ENCODE data around the gene ZNF608. TPM values are rescaled to one million over a fixed set of nuclear protein-coding genes. Genes with fewer than 3 reads are reported as not detected.

ZNF608 gene
- total and polyA plus RNA-seq, 9 of the 15 experiments (the other 6 are each of a cell fraction or from before 2014, with no cell fraction given) = 0.38 to 1.5 (median 1.00) TPM

- peak; percentile 16 for TF ChIP-seq PRDM10 (IDR thresholded peaks at IDR 0.05; ENCODE audit: partially characterized antibody)
- TF ChIP-seq VEZF1 (CRISPR knock-in tag; IDR thresholded peaks at IDR 0.05) = no peak
- TF ChIP-seq RCOR1 (IDR thresholded peaks at IDR 0.05; ENCODE audit: borderline replicate concordance in 1 of 2, low read depth in 2 of 2, low read length in 2 of 2) = peak in 1 of 2 experiments; percentile 25; a peak in 1 of 4 replicates
- peak; percentile 59; the same call in 1 of the 2 replicates for TF ChIP-seq TEAD4 (IDR thresholded peaks at IDR 0.05; ENCODE audit: low read length)
- TF ChIP-seq TEAD4 (CRISPR knock-in tag; IDR thresholded peaks at IDR 0.05; ENCODE audit: borderline replicate concordance) = no peak
- TF ChIP-seq ASH1L (IDR thresholded peaks at IDR 0.05; ENCODE audit: borderline replicate concordance, low read depth, partially characterized antibody) = peak; percentile 74
- no peak for TF ChIP-seq ATF1 (CRISPR knock-in tag; IDR thresholded peaks at IDR 0.05)
- peak; percentile 58 for TF ChIP-seq ATF1 (tag; IDR thresholded peaks at IDR 0.05)
- no peak for TF ChIP-seq CCAR2 (IDR thresholded peaks at IDR 0.05; ENCODE audit: low read depth, low read length)
- TF ChIP-seq ILF3 (IDR thresholded peaks at IDR 0.05; ENCODE audit: borderline replicate concordance) = no peak
- no peak for TF ChIP-seq ZNF57 (CRISPR knock-in tag; IDR thresholded peaks at IDR 0.05)
- TF ChIP-seq SMC3 (conservative IDR thresholded peaks at IDR 0.05; ENCODE audit: insufficient read depth, low read depth, low read length) = 0 out of 2 replicates have a peak, but pooled peaks have one; percentile 7
- TF ChIP-seq OTX1 (CRISPR knock-in tag; IDR thresholded peaks at IDR 0.05) = no peak
- peak; percentile 30; the same call in 1 of the 2 replicates for TF ChIP-seq ATF7 (IDR thresholded peaks at IDR 0.05)
- 0 out of 2 replicates have a peak, but pooled peaks have one; percentile 38 for TF ChIP-seq GATAD2A (IDR thresholded peaks at IDR 0.05)
- no peak for TF ChIP-seq KDM4B (IDR thresholded peaks at IDR 0.05; ENCODE audit: borderline replicate concordance in 2 of 2, low read depth in 1 of 2)
- no peak for TF ChIP-seq STAG1 (CRISPR knock-in tag; IDR thresholded peaks at IDR 0.05; ENCODE audit: borderline replicate concordance)
- TF ChIP-seq DPF2 (IDR thresholded peaks at IDR 0.05) = peak; percentile 43; the same call in 1 of the 2 replicates
- TF ChIP-seq LEF1 (IDR thresholded peaks at IDR 0.05) = peak; percentile 44; the same call in 1 of the 2 replicates
- peak; percentile 72 to 84; a peak in 3 of 4 replicates for TF ChIP-seq FOXK2 (conservative IDR thresholded peaks at IDR 0.05 in 1 of 2, IDR thresholded peaks at IDR 0.05 in 1 of 2; ENCODE audit: low read depth in 2 of 2)
- TF ChIP-seq MAZ (CRISPR knock-in tag; conservative IDR thresholded peaks at IDR 0.05 in 1 of 2, IDR thresholded peaks at IDR 0.05 in 1 of 2) = peak in 1 of 2 experiments; percentile 68; a peak in 2 of 4 replicates
- TF ChIP-seq CC2D1A (IDR thresholded peaks at IDR 0.05) = peak; percentile 62; the same call in 1 of the 2 replicates
- no peak for TF ChIP-seq E2F1 (CRISPR knock-in tag; IDR thresholded peaks at IDR 0.05)
- no peak for TF ChIP-seq HNRNPUL1 (IDR thresholded peaks at IDR 0.05; ENCODE audit: low read length)
- peak; percentile 37; the same call in 1 of the 2 replicates for TF ChIP-seq SMARCA4 (IDR thresholded peaks at IDR 0.05)
- TF ChIP-seq NFATC3 (IDR thresholded peaks at IDR 0.05) = no peak
Measured at GRCh38 chr5:124725040-124725434, 21.4 kb downstream of the ZNF608 start (continued).
